ENCODE results near the gene NADK2.

NADK2 gene

GRCh38 chr5:36242534-36243485 is 1.1 kb upstream of the NADK2 start:
- no peaks in the 10 kb centered on the region for H3K27me3 ChIP-seq (ENCODE audit: control insufficient read depth, insufficient read depth, low read length)
- H3K4me1 ChIP-seq (ENCODE audit: control insufficient read depth, insufficient read depth, low read length): peaks cover 16% of the 10 kb centered on the region
- no peaks in the 10 kb centered on the region for H3K9me3 ChIP-seq (replicated peaks; ENCODE audit: low read length)
- H3K9ac ChIP-seq (ENCODE audit: low read depth, low read length): peak overlapping the region; percentile 95
- peak overlapping the region; percentile 90 for H3K4me2 ChIP-seq (ENCODE audit: low read length)
- H3K4me3 ChIP-seq (ENCODE audit: low read length): peak overlapping the region; percentile 91
- no peaks in the 10 kb centered on the region for H3K36me3 ChIP-seq (ENCODE audit: insufficient read depth, low read length)

- Histone ChIP-seq H3K4me3 (ENCODE audit: low read length) (peak overlapping the region; percentile 91), H3K27me3 (ENCODE audit: control insufficient read depth, insufficient read depth, low read length) (no peaks in the 10 kb centered on the region), H3K4me1 (ENCODE audit: control insufficient read depth, insufficient read depth, low read length) (peaks cover 16% of the 10 kb centered on the region), H3K4me2 (ENCODE audit: low read length) (peak overlapping the region; percentile 90), H3K9me3 (replicated peaks; ENCODE audit: low read length) (no peaks in the 10 kb centered on the region), H3K9ac (ENCODE audit: low read depth, low read length) (peak overlapping the region; percentile 95), H3K36me3 (ENCODE audit: insufficient read depth, low read length) (no peaks in the 10 kb centered on the region)
Measured at GRCh38 chr5:36240779-36241630, 720 bp downstream of the NADK2 start.

GRCh38 chr5:36239370-36240293 is 2.1 kb downstream of the NADK2 start:
- peak overlapping the region; percentile 91 for H3K4me3 ChIP-seq (ENCODE audit: low read length)
- no peaks in the 10 kb centered on the region for H3K36me3 ChIP-seq (ENCODE audit: insufficient read depth, low read length)
- no peaks in the 10 kb centered on the region for H3K27me3 ChIP-seq (ENCODE audit: control insufficient read depth, insufficient read depth, low read length)
- peaks cover 16% of the 10 kb centered on the region for H3K4me1 ChIP-seq (ENCODE audit: control insufficient read depth, insufficient read depth, low read length)
- peak overlapping the region; percentile 90 for H3K4me2 ChIP-seq (ENCODE audit: low read length)
- H3K9ac ChIP-seq (ENCODE audit: low read depth, low read length): peak overlapping the region; percentile 95
- no peaks in the 10 kb centered on the region for H3K9me3 ChIP-seq (replicated peaks; ENCODE audit: low read length)

GRCh38 chr5:36238502-36239295 is 3.0 kb downstream of the NADK2 start:
- Histone ChIP-seq H3K27me3 (ENCODE audit: control insufficient read depth, insufficient read depth, low read length) (no peaks in the 10 kb centered on the region), H3K9me3 (replicated peaks; ENCODE audit: low read length) (no peaks in the 10 kb centered on the region), H3K4me1 (ENCODE audit: control insufficient read depth, insufficient read depth, low read length) (peaks cover 16% of the 10 kb centered on the region), H3K4me3 (ENCODE audit: low read length) (no peak overlapping the region), H3K4me2 (ENCODE audit: low read length) (peak overlapping the region; percentile 90), H3K36me3 (ENCODE audit: insufficient read depth, low read length) (no peaks in the 10 kb centered on the region), H3K9ac (ENCODE audit: low read depth, low read length) (no peak overlapping the region)

GRCh38 chr5:36237751-36238150 is 4.0 kb downstream of the NADK2 start:
- Histone ChIP-seq H3K4me3 (ENCODE audit: low read length) (no peak overlapping the region), H3K36me3 (ENCODE audit: insufficient read depth, low read length) (no peaks in the 10 kb centered on the region), H3K4me1 (ENCODE audit: control insufficient read depth, insufficient read depth, low read length) (peaks cover 14% of the 10 kb centered on the region), H3K9ac (ENCODE audit: low read depth, low read length) (no peak overlapping the region), H3K27me3 (ENCODE audit: control insufficient read depth, insufficient read depth, low read length) (no peaks in the 10 kb centered on the region), H3K4me2 (ENCODE audit: low read length) (no peak overlapping the region), H3K9me3 (replicated peaks; ENCODE audit: low read length) (no peaks in the 10 kb centered on the region)

- Histone ChIP-seq H3K4me1 (ENCODE audit: control insufficient read depth, insufficient read depth, low read length) (peaks cover 10% of the 10 kb centered on the region), H3K27me3 (ENCODE audit: control insufficient read depth, insufficient read depth, low read length) (no peaks in the 10 kb centered on the region), H3K4me2 (ENCODE audit: low read length) (no peak overlapping the region), H3K9me3 (replicated peaks; ENCODE audit: low read length) (no peaks in the 10 kb centered on the region), H3K9ac (ENCODE audit: low read depth, low read length) (no peak overlapping the region), H3K4me3 (ENCODE audit: low read length) (no peak overlapping the region), H3K36me3 (ENCODE audit: insufficient read depth, low read length) (no peaks in the 10 kb centered on the region)
Measured at GRCh38 chr5:36236801-36237200, 4.9 kb downstream of the NADK2 start.

- no peaks in the 10 kb centered on the region for H3K27me3 ChIP-seq (ENCODE audit: control insufficient read depth, insufficient read depth, low read length)
- H3K4me1 ChIP-seq (ENCODE audit: control insufficient read depth, insufficient read depth, low read length): peaks cover 6% of the 10 kb centered on the region
- H3K9me3 ChIP-seq (replicated peaks; ENCODE audit: low read length): no peaks in the 10 kb centered on the region
- no peak overlapping the region for H3K4me2 ChIP-seq (ENCODE audit: low read length)
- no peaks in the 10 kb centered on the region for H3K36me3 ChIP-seq (ENCODE audit: insufficient read depth, low read length)
- no peak overlapping the region for H3K4me3 ChIP-seq (ENCODE audit: low read length)
- H3K9ac ChIP-seq (ENCODE audit: low read depth, low read length): no peak overlapping the region
Measured at GRCh38 chr5:36232533-36232932, 9.2 kb downstream of the NADK2 start.

- H3K27me3 ChIP-seq (ENCODE audit: control insufficient read depth, insufficient read depth, low read length): no peaks in the 10 kb centered on the region
- H3K9me3 ChIP-seq (replicated peaks; ENCODE audit: low read length): no peaks in the 10 kb centered on the region
- H3K9ac ChIP-seq (ENCODE audit: low read depth, low read length): no peak overlapping the region
- peaks cover 2% of the 10 kb centered on the region for H3K36me3 ChIP-seq (ENCODE audit: insufficient read depth, low read length)
- no peak overlapping the region for H3K4me3 ChIP-seq (ENCODE audit: low read length)
- no peak overlapping the region for H3K4me2 ChIP-seq (ENCODE audit: low read length)
- H3K4me1 ChIP-seq (ENCODE audit: control insufficient read depth, insufficient read depth, low read length): peaks cover 6% of the 10 kb centered on the region
Measured at GRCh38 chr5:36230151-36230790, 11.5 kb downstream of the NADK2 start.

GRCh38 chr5:36228505-36228904 is 13.2 kb downstream of the NADK2 start:
- Histone ChIP-seq H3K9me3 (replicated peaks; ENCODE audit: low read length) (no peaks in the 10 kb centered on the region), H3K4me1 (ENCODE audit: control insufficient read depth, insufficient read depth, low read length) (peaks cover 6% of the 10 kb centered on the region), H3K27me3 (ENCODE audit: control insufficient read depth, insufficient read depth, low read length) (no peaks in the 10 kb centered on the region), H3K4me3 (ENCODE audit: low read length) (no peak overlapping the region), H3K9ac (ENCODE audit: low read depth, low read length) (no peak overlapping the region), H3K36me3 (ENCODE audit: insufficient read depth, low read length) (peaks cover 10% of the 10 kb centered on the region), H3K4me2 (ENCODE audit: low read length) (no peak overlapping the region)

GRCh38 chr5:36227046-36227445 is 14.7 kb downstream of the NADK2 start:
- Histone ChIP-seq H3K27me3 (ENCODE audit: control insufficient read depth, insufficient read depth, low read length) (no peaks in the 10 kb centered on the region), H3K36me3 (ENCODE audit: insufficient read depth, low read length) (peaks cover 10% of the 10 kb centered on the region), H3K9ac (ENCODE audit: low read depth, low read length) (no peak overlapping the region), H3K4me1 (ENCODE audit: control insufficient read depth, insufficient read depth, low read length) (peaks cover 6% of the 10 kb centered on the region), H3K9me3 (replicated peaks; ENCODE audit: low read length) (no peaks in the 10 kb centered on the region), H3K4me2 (ENCODE audit: low read length) (no peak overlapping the region), H3K4me3 (ENCODE audit: low read length) (no peak overlapping the region)

All from skeletal muscle satellite cell (primary cell).